Measurements from ENCODE around the gene VLDLR. TPM values are rescaled to one million over a fixed set of nuclear protein-coding genes. Genes with fewer than 3 reads are reported as not detected.

The VLDLR gene
- total RNA-seq, 1 experiment from 2014 or later = 2.1 TPM

- intact Hi-C loops (cut with micrococcal nuclease; ENCODE audit: unreplicated experiment) = no loop called here
- no peak for DNase-seq (ENCODE audit: low read depth, low spot score)
- in situ Hi-C loops (cut with HindIII; ENCODE audit: low pct_unique_long_range_greater_than_20kb, low sequenced_read_pairs) = no loop called here
- ChIA-PET POLR2A (no interaction called here), CTCF (no interaction called here)
- Histone ChIP-seq H3K4me3 (ENCODE audit: low read depth in 2 of 2, low read length in 2 of 2) (no peak overlapping the region), H3K9me3 (ENCODE audit: control insufficient read depth, insufficient read depth, low read depth, low read length) (no peaks in the 10 kb centered on the region), H3K36me3 (ENCODE audit: control insufficient read depth, insufficient read depth, low read length) (no peaks in the 10 kb centered on the region), H3K27me3 (ENCODE audit: control insufficient read depth, insufficient read depth, low read length) (no peaks in the 10 kb centered on the region), H3K4me1 (ENCODE audit: control insufficient read depth, insufficient read depth, low read length) (no peaks in the 10 kb centered on the region), H3K27ac (ENCODE audit: low read length) (no peak overlapping the region)
- no peak for TF ChIP-seq SIN3A (IDR thresholded peaks at IDR 0.05; ENCODE audit: borderline replicate concordance, insufficient read depth, low read depth, low read length)
- no peak for TF ChIP-seq REST (IDR thresholded peaks at IDR 0.05; ENCODE audit: insufficient read depth in 1 of 2, low read depth in 2 of 2, low read length in 1 of 2)
- TF ChIP-seq TCF7L2 (IDR thresholded peaks at IDR 0.05; ENCODE audit: low read depth, low read length) = no peak
- TF ChIP-seq POLR2AphosphoS5 (IDR thresholded peaks at IDR 0.05; ENCODE audit: low read depth, low read length) = no peak
- TF ChIP-seq CTCF (IDR thresholded peaks at IDR 0.05) = no peak
- ATAC-seq = no peak
- BruUV-seq (replicated peaks) = no TSS peak
Observed at GRCh38 chr9:2691212-2691611, 69.6 kb downstream of the VLDLR start.

GRCh38 chr9:2691626-2692025 lies 70.0 kb downstream of the VLDLR start:
- POLR2A ChIA-PET = no interaction called here
- DNase-seq (ENCODE audit: low read depth, low spot score) = no peak
- Histone ChIP-seq H3K4me3 (ENCODE audit: low read depth in 2 of 2, low read length in 2 of 2) (no peak overlapping the region), H3K9me3 (ENCODE audit: control insufficient read depth, insufficient read depth, low read depth, low read length) (no peaks in the 10 kb centered on the region), H3K27me3 (ENCODE audit: control insufficient read depth, insufficient read depth, low read length) (no peaks in the 10 kb centered on the region), H3K4me1 (ENCODE audit: control insufficient read depth, insufficient read depth, low read length) (no peaks in the 10 kb centered on the region), H3K27ac (ENCODE audit: low read length) (no peak overlapping the region), H3K36me3 (ENCODE audit: control insufficient read depth, insufficient read depth, low read length) (no peaks in the 10 kb centered on the region)
- no TSS peak for BruUV-seq (replicated peaks)
- CTCF ChIA-PET = no interaction called here
- no peak for ATAC-seq
- TF ChIP-seq TCF7L2 (IDR thresholded peaks at IDR 0.05; ENCODE audit: low read depth, low read length) (no peak), POLR2AphosphoS5 (IDR thresholded peaks at IDR 0.05; ENCODE audit: low read depth, low read length) (no peak)
- in situ Hi-C loops (cut with HindIII; ENCODE audit: low pct_unique_long_range_greater_than_20kb, low sequenced_read_pairs) = no loop called here
- intact Hi-C loops (cut with micrococcal nuclease; ENCODE audit: unreplicated experiment) = no loop called here

- no TSS peak for BruUV-seq (replicated peaks)
- no peak overlapping the region for H3K4me3 ChIP-seq (ENCODE audit: low read depth in 2 of 2, low read length in 2 of 2)
- H3K27me3 ChIP-seq (ENCODE audit: control insufficient read depth, insufficient read depth, low read length) = no peaks in the 10 kb centered on the region
- TF ChIP-seq POLR2AphosphoS5 (IDR thresholded peaks at IDR 0.05; ENCODE audit: low read depth, low read length) = no peak
- TF ChIP-seq TCF7L2 (IDR thresholded peaks at IDR 0.05; ENCODE audit: low read depth, low read length) = no peak
- TF ChIP-seq CTCF (IDR thresholded peaks at IDR 0.05) = no peak
- TF ChIP-seq REST (IDR thresholded peaks at IDR 0.05; ENCODE audit: insufficient read depth in 1 of 2, low read depth in 2 of 2, low read length in 1 of 2) = no peak
- TF ChIP-seq SIN3A (IDR thresholded peaks at IDR 0.05; ENCODE audit: borderline replicate concordance, insufficient read depth, low read depth, low read length) = no peak
- no peaks in the 10 kb centered on the region for H3K4me1 ChIP-seq (ENCODE audit: control insufficient read depth, insufficient read depth, low read length)
- DNase-seq (ENCODE audit: low read depth, low spot score) (no peak), ATAC-seq (no peak)
- H3K36me3 ChIP-seq (ENCODE audit: control insufficient read depth, insufficient read depth, low read length) = no peaks in the 10 kb centered on the region
- no peaks in the 10 kb centered on the region for H3K9me3 ChIP-seq (ENCODE audit: control insufficient read depth, insufficient read depth, low read depth, low read length)
- POLR2A ChIA-PET = no interaction called here
- in situ Hi-C loops (cut with HindIII; ENCODE audit: low pct_unique_long_range_greater_than_20kb, low sequenced_read_pairs) (no loop called here), intact Hi-C loops (cut with micrococcal nuclease; ENCODE audit: unreplicated experiment) (no loop called here)
- CTCF ChIA-PET = no interaction called here
- no peak overlapping the region for H3K27ac ChIP-seq (ENCODE audit: low read length)
Observed at GRCh38 chr9:2693056-2693455, 71.5 kb downstream of the VLDLR start.
